ENCODE measurements around the gene ZPBP.
"Not testable (repeated sequence)": the region's sequence is repeated elsewhere in the genome, so short reads cannot be mapped to it uniquely, and the experiment has no call there.

The ZPBP gene

DNA sequence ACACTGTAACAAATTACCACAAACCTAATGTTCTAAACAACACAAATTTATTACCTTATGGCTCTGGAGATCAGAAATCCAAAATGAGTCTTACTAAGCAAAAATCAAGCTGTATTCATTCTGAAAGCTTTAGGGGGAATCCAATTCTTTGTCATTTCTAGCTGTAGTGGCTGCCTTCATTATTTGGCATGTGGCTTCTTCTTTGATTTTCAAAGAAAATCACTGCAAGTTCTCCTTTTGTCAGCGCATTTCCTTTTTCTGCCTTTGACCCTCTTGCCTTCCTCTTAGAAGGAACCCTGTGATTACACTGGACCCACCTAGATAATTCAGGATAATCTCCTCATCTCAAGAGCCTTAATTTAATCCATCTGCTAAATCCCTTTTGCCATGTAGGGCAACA lies 36.9 kb downstream of the ZPBP start:
- WGBS, 2 experiments = 91 to 93% methylated on average over 1 of the region's 1 CpG
- no peak overlapping the region for H3K27ac ChIP-seq (ENCODE audit: insufficient read depth, low read depth, low read length, poor library complexity, severe bottlenecking)
- no peaks in the 10 kb centered on the region for H3K9me3 ChIP-seq (ENCODE audit: control insufficient read depth, low read length)
- no peaks in the 10 kb centered on the region for H3K27me3 ChIP-seq (ENCODE audit: control insufficient read depth, insufficient read depth, low read length, poor library complexity, severe bottlenecking)
- H3K4me1 ChIP-seq (ENCODE audit: control insufficient read depth, insufficient read depth, low read length) = no peaks in the 10 kb centered on the region
- H3K4me3 ChIP-seq (ENCODE audit: insufficient read depth, low read depth, low read length) = no peak overlapping the region
- no peaks in the 10 kb centered on the region for H3K36me3 ChIP-seq (ENCODE audit: control insufficient read depth, insufficient read depth, low read length)

GRCh38 chr7:50047716-50048115 lies 45.3 kb downstream of the ZPBP start:
- H3K4me1 ChIP-seq (ENCODE audit: control insufficient read depth, insufficient read depth, low read length) = no peaks in the 10 kb centered on the region
- no peak overlapping the region for H3K4me3 ChIP-seq (ENCODE audit: insufficient read depth, low read depth, low read length)
- no peaks in the 10 kb centered on the region for H3K9me3 ChIP-seq (ENCODE audit: control insufficient read depth, low read length)
- no peaks in the 10 kb centered on the region for H3K27me3 ChIP-seq (ENCODE audit: control insufficient read depth, insufficient read depth, low read length, poor library complexity, severe bottlenecking)
- WGBS, 2 experiments = 89 to 92% methylated on average over 4 to 5 of the region's 5 CpGs
- no peaks in the 10 kb centered on the region for H3K36me3 ChIP-seq (ENCODE audit: control insufficient read depth, insufficient read depth, low read length)
- H3K27ac ChIP-seq (ENCODE audit: insufficient read depth, low read depth, low read length, poor library complexity, severe bottlenecking) = no peak overlapping the region

DNA sequence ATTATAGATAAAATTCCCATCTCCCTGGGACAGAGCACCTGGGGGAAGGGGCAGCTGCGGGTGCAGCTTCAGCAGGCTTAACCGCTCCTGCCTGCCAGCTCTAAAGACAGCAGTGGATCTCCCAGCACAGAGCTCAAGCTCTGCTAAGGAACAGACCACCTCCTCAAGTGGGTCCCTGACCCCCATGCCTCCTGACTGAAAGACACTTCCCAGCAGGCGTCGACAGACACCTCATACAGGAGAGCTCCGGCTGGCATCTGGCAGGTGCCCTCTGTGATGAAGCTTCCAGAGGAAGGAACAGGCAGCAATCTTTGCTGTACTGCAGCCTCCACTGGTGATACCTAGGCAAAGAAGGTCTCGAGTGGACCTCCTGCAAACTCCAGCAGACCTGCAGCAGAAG lies 51.9 kb downstream of the ZPBP start:
- 76 to 79% methylated on average over 6 of the region's 6 CpGs for WGBS, 2 experiments
- not testable (repeated sequence) for H3K27me3 ChIP-seq (ENCODE audit: control insufficient read depth, insufficient read depth, low read length, poor library complexity, severe bottlenecking); H3K9me3 ChIP-seq (ENCODE audit: control insufficient read depth, low read length); H3K36me3 ChIP-seq (ENCODE audit: control insufficient read depth, insufficient read depth, low read length); H3K4me1 ChIP-seq (ENCODE audit: control insufficient read depth, insufficient read depth, low read length); H3K4me3 ChIP-seq (ENCODE audit: insufficient read depth, low read depth, low read length); H3K27ac ChIP-seq (ENCODE audit: insufficient read depth, low read depth, low read length, poor library complexity, severe bottlenecking)

GRCh38 chr7:50037086-50037485 lies 56.0 kb downstream of the ZPBP start:
- Histone ChIP-seq H3K27ac (ENCODE audit: insufficient read depth, low read depth, low read length, poor library complexity, severe bottlenecking) (no peak overlapping the region), H3K36me3 (ENCODE audit: control insufficient read depth, insufficient read depth, low read length) (no peaks in the 10 kb centered on the region), H3K27me3 (ENCODE audit: control insufficient read depth, insufficient read depth, low read length, poor library complexity, severe bottlenecking) (no peaks in the 10 kb centered on the region), H3K4me1 (ENCODE audit: control insufficient read depth, insufficient read depth, low read length) (no peaks in the 10 kb centered on the region), H3K9me3 (ENCODE audit: control insufficient read depth, low read length) (no peaks in the 10 kb centered on the region), H3K4me3 (ENCODE audit: insufficient read depth, low read depth, low read length) (no peak overlapping the region)
- WGBS, 2 experiments = 91 to 95% methylated on average over 2 of the region's 2 CpGs

- Histone ChIP-seq H3K4me1 (ENCODE audit: control insufficient read depth, insufficient read depth, low read length) (no peaks in the 10 kb centered on the region), H3K9me3 (ENCODE audit: control insufficient read depth, low read length) (no peaks in the 10 kb centered on the region), H3K27ac (ENCODE audit: insufficient read depth, low read depth, low read length, poor library complexity, severe bottlenecking) (no peak overlapping the region), H3K36me3 (ENCODE audit: control insufficient read depth, insufficient read depth, low read length) (no peaks in the 10 kb centered on the region), H3K4me3 (ENCODE audit: insufficient read depth, low read depth, low read length) (no peak overlapping the region), H3K27me3 (ENCODE audit: control insufficient read depth, insufficient read depth, low read length, poor library complexity, severe bottlenecking) (no peaks in the 10 kb centered on the region)
- WGBS, 2 experiments = 92 to 93% methylated on average over 3 of the region's 4 CpGs
These were observed 70.1 kb downstream of the ZPBP start for GRCh38 chr7:50022991-50023390.

- Histone ChIP-seq H3K36me3 (ENCODE audit: control insufficient read depth, insufficient read depth, low read length) (no peaks in the 10 kb centered on the region), H3K4me1 (ENCODE audit: control insufficient read depth, insufficient read depth, low read length) (no peaks in the 10 kb centered on the region), H3K27ac (ENCODE audit: insufficient read depth, low read depth, low read length, poor library complexity, severe bottlenecking) (no peak overlapping the region), H3K9me3 (ENCODE audit: control insufficient read depth, low read length) (no peaks in the 10 kb centered on the region), H3K4me3 (ENCODE audit: insufficient read depth, low read depth, low read length) (no peak overlapping the region), H3K27me3 (ENCODE audit: control insufficient read depth, insufficient read depth, low read length, poor library complexity, severe bottlenecking) (no peaks in the 10 kb centered on the region)
- 96% methylated on average over 2 of the region's 3 CpGs for WGBS, 2 experiments
These were observed 70.6 kb downstream of the ZPBP start for GRCh38 chr7:50022451-50022850.

DNA sequence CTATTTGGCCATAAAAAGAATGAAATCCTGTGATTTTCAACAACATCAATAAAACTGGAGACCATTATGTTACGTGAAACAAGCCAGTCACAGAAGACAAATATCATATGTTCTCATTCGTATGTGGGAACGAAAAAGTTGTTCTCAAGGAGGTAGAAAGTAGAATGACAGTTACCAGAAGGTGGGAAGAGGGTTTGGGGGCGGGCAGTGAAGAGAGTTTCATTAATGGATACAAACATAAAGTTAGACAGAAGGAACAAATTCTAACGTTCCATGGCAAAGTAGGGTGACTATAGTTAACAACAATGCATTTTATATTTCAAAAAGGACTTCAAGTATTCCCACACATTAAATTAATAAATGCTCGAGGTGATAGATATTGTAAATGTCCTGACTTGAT lies 97.4 kb downstream of the ZPBP start:
- no peak overlapping the region for H3K4me3 ChIP-seq (ENCODE audit: insufficient read depth, low read depth, low read length)
- H3K27me3 ChIP-seq (ENCODE audit: control insufficient read depth, insufficient read depth, low read length, poor library complexity, severe bottlenecking) = no peaks in the 10 kb centered on the region
- H3K4me1 ChIP-seq (ENCODE audit: control insufficient read depth, insufficient read depth, low read length) = no peaks in the 10 kb centered on the region
- no peak overlapping the region for H3K27ac ChIP-seq (ENCODE audit: insufficient read depth, low read depth, low read length, poor library complexity, severe bottlenecking)
- WGBS, 2 experiments = 93 to 98% methylated on average over 4 to 5 of the region's 6 CpGs
- no peaks in the 10 kb centered on the region for H3K9me3 ChIP-seq (ENCODE audit: control insufficient read depth, low read length)
- H3K36me3 ChIP-seq (ENCODE audit: control insufficient read depth, insufficient read depth, low read length) = no peaks in the 10 kb centered on the region

GRCh38 chr7:49986191-49986590 lies 106.9 kb downstream of the ZPBP start:
- H3K27ac ChIP-seq (ENCODE audit: insufficient read depth, low read depth, low read length, poor library complexity, severe bottlenecking) = no peak overlapping the region
- no peaks in the 10 kb centered on the region for H3K9me3 ChIP-seq (ENCODE audit: control insufficient read depth, low read length)
- no peaks in the 10 kb centered on the region for H3K27me3 ChIP-seq (ENCODE audit: control insufficient read depth, insufficient read depth, low read length, poor library complexity, severe bottlenecking)
- H3K36me3 ChIP-seq (ENCODE audit: control insufficient read depth, insufficient read depth, low read length) = no peaks in the 10 kb centered on the region
- no peak overlapping the region for H3K4me3 ChIP-seq (ENCODE audit: insufficient read depth, low read depth, low read length)
- 91 to 92% methylated on average over 5 of the region's 5 CpGs for WGBS, 2 experiments
- H3K4me1 ChIP-seq (ENCODE audit: control insufficient read depth, insufficient read depth, low read length) = no peaks in the 10 kb centered on the region

DNA sequence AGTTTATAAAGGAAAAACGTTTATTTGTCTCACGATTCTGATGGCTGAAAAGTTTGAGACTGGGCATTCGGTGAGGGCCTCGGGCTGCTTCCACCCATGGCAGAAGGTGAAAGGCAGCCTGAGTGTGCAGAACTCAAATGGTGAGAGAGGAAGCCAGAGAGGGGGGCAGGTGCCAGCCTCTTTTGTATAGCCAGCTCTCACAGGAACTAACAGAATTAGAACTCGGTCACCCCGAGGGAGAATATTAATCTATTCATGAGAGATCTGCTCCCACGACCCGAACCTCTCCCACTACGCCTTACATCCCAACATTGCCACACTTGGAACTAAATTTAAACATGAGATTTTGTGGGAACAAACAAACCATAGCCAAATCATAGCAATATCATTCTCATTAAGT lies 112.6 kb downstream of the ZPBP start:
- WGBS, 2 experiments = 92% methylated on average over 9 of the region's 9 CpGs
- Histone ChIP-seq H3K36me3 (ENCODE audit: control insufficient read depth, insufficient read depth, low read length) (no peaks in the 10 kb centered on the region), H3K9me3 (ENCODE audit: control insufficient read depth, low read length) (no peaks in the 10 kb centered on the region), H3K4me3 (ENCODE audit: insufficient read depth, low read depth, low read length) (no peak overlapping the region), H3K4me1 (ENCODE audit: control insufficient read depth, insufficient read depth, low read length) (no peaks in the 10 kb centered on the region), H3K27me3 (ENCODE audit: control insufficient read depth, insufficient read depth, low read length, poor library complexity, severe bottlenecking) (no peaks in the 10 kb centered on the region), H3K27ac (ENCODE audit: insufficient read depth, low read depth, low read length, poor library complexity, severe bottlenecking) (no peak overlapping the region)

GRCh38 chr7:49976238-49976637 lies 116.8 kb downstream of the ZPBP start:
- Histone ChIP-seq H3K4me1 (ENCODE audit: control insufficient read depth, insufficient read depth, low read length) (no peaks in the 10 kb centered on the region), H3K27ac (ENCODE audit: insufficient read depth, low read depth, low read length, poor library complexity, severe bottlenecking) (no peak overlapping the region), H3K4me3 (ENCODE audit: insufficient read depth, low read depth, low read length) (no peak overlapping the region), H3K9me3 (ENCODE audit: control insufficient read depth, low read length) (no peaks in the 10 kb centered on the region), H3K36me3 (ENCODE audit: control insufficient read depth, insufficient read depth, low read length) (no peaks in the 10 kb centered on the region), H3K27me3 (ENCODE audit: control insufficient read depth, insufficient read depth, low read length, poor library complexity, severe bottlenecking) (no peaks in the 10 kb centered on the region)
- WGBS, 2 experiments = 73% methylated on average over 1 of the region's 1 CpG; no CpG with 5 or more reads in 1 of the 2 experiments

DNA sequence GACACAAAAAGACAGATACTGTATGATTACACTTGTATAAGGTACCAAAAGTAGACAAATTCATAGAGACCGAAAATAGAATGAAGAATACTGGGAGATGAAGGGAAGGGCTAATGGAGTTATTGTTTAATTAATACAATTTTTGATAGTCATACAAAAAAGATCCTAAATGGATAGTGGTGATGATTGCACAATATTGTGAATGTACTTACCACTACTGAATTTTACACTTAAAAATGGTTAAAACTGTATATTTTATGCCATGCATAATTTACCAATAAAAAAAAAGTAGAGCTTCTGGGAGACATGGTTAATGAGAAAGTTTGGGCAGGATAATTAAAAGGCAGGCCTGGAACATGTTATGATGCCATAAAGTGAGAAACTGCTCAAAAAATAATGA lies 119.0 kb downstream of the ZPBP start:
- Histone ChIP-seq H3K9me3 (ENCODE audit: control insufficient read depth, low read length) (no peaks in the 10 kb centered on the region), H3K27ac (ENCODE audit: insufficient read depth, low read depth, low read length, poor library complexity, severe bottlenecking) (no peak overlapping the region), H3K36me3 (ENCODE audit: control insufficient read depth, insufficient read depth, low read length) (no peaks in the 10 kb centered on the region), H3K27me3 (ENCODE audit: control insufficient read depth, insufficient read depth, low read length, poor library complexity, severe bottlenecking) (no peaks in the 10 kb centered on the region), H3K4me1 (ENCODE audit: control insufficient read depth, insufficient read depth, low read length) (no peaks in the 10 kb centered on the region), H3K4me3 (ENCODE audit: insufficient read depth, low read depth, low read length) (no peak overlapping the region)
- WGBS, 2 experiments = 86% methylated on average over 1 of the region's 1 CpG; no CpG with 5 or more reads in 1 of the 2 experiments

All from ectodermal cell (in vitro differentiated cells).